GM13976 (cell line): Measurements from ENCODE around the gene HLA-A.

Experiments used
- DNase-seq: peaks from one replicate; pipeline ENCODE4 v3.0.0; 2012; ENCODE audit warnings: low spot score
- CTCF ChIP-seq: IDR thresholded peaks from 2 replicates; pipeline ENCODE4 v1.5.1; 2012; ENCODE audit warnings: borderline replicate concordance, mild to moderate bottlenecking; ENCODE audit not compliant: insufficient read depth; ENCODE audit errors: extremely low read depth, missing control alignments, control extremely low read depth
- in situ Hi-C: fragments of 300-500 bp; cut with MboI; formaldehyde crosslinking; loops from one replicate; pipeline ENCODE4 v1.12.0; 2022; ENCODE audit warnings: low sequenced_read_pairs, mixed read lengths, inconsistent platforms; ENCODE audit not compliant: unreplicated experiment

HLA-A gene

GRCh38 chr6:29981211-29981812 lies 39.0 kb downstream of the HLA-A start:
- TF ChIP-seq CTCF, result no peak
- in situ Hi-C loops, result no loop called here
- no peak for DNase-seq

- in situ Hi-C loops, result no loop called here
- DNase-seq, result no peak
- TF ChIP-seq CTCF, result no peak
These were observed 39.8 kb downstream of the HLA-A start for GRCh38 chr6:29982097-29982496.

- in situ Hi-C loops, result no loop called here
- no peak for DNase-seq
- no peak for TF ChIP-seq CTCF
These were observed 41.9 kb downstream of the HLA-A start for GRCh38 chr6:29984232-29984631.

- TF ChIP-seq CTCF, result no peak
- in situ Hi-C loops, result no loop called here
- DNase-seq, result no peak
These were observed 42.7 kb downstream of the HLA-A start for GRCh38 chr6:29984992-29985391.

- no peak for TF ChIP-seq CTCF
- in situ Hi-C loops, result no loop called here
- DNase-seq, result no peak
These were observed 43.9 kb downstream of the HLA-A start for GRCh38 chr6:29986179-29986781.

- no peak for TF ChIP-seq CTCF
- in situ Hi-C loops, result no loop called here
- no peak for DNase-seq
These were observed 46.9 kb downstream of the HLA-A start for GRCh38 chr6:29989211-29989610.
